Fibroblast of the conjunctiva (primary cell): ENCODE measurements around the gene CTNNA3.

Source experiments
- DNase-seq: peaks from one replicate; pipeline ENCODE4 v3.0.0-alpha.2; 2010; ENCODE audit warnings: low read depth

Gene CTNNA3

GRCh38 chr10:67015225-67015624 is 680.8 kb downstream of the CTNNA3 start:
- DNase-seq = no peak

- no peak for DNase-seq
Measured at GRCh38 chr10:67011981-67012380, 684.0 kb downstream of the CTNNA3 start.

- DNase-seq = no peak
Measured at GRCh38 chr10:67011480-67011879, 684.5 kb downstream of the CTNNA3 start.

GRCh38 chr10:67005981-67006380 is 690.0 kb downstream of the CTNNA3 start:
- no peak for DNase-seq

GRCh38 chr10:67004690-67005089 is 691.3 kb downstream of the CTNNA3 start:
- no peak for DNase-seq

GRCh38 chr10:66999762-67000545 is 696.0 kb downstream of the CTNNA3 start:
- DNase-seq = no peak

- no peak for DNase-seq
Measured at GRCh38 chr10:66996996-66997395, 699.0 kb downstream of the CTNNA3 start.

GRCh38 chr10:66990143-66990830 is 705.7 kb downstream of the CTNNA3 start:
- DNase-seq = no peak

- DNase-seq = no peak
Measured at GRCh38 chr10:66983475-66983818, 712.5 kb downstream of the CTNNA3 start.

- no peak for DNase-seq
Measured at GRCh38 chr10:66982792-66983474, 713.1 kb downstream of the CTNNA3 start.

GRCh38 chr10:66982053-66982420 is 714.0 kb downstream of the CTNNA3 start:
- no peak for DNase-seq

GRCh38 chr10:66981361-66982052 is 714.5 kb downstream of the CTNNA3 start:
- no peak for DNase-seq

- no peak for DNase-seq
Measured at GRCh38 chr10:66980246-66980815, 715.7 kb downstream of the CTNNA3 start.

GRCh38 chr10:66964946-66965345 is 731.0 kb downstream of the CTNNA3 start:
- DNase-seq = no peak

GRCh38 chr10:66958466-66958865 is 737.5 kb downstream of the CTNNA3 start:
- no peak for DNase-seq

GRCh38 chr10:66951896-66952295 is 744.1 kb downstream of the CTNNA3 start:
- no peak for DNase-seq

- no peak for DNase-seq
Measured at GRCh38 chr10:66943590-66943989, 752.4 kb downstream of the CTNNA3 start.

GRCh38 chr10:66942407-66942806 is 753.6 kb downstream of the CTNNA3 start:
- no peak for DNase-seq

- DNase-seq = no peak
Measured at GRCh38 chr10:66941491-66941890, 754.5 kb downstream of the CTNNA3 start.

GRCh38 chr10:66940965-66941364 is 755.0 kb downstream of the CTNNA3 start:
- DNase-seq = no peak

- no peak for DNase-seq
Measured at GRCh38 chr10:66934711-66935110, 761.3 kb downstream of the CTNNA3 start.

- no peak for DNase-seq
Measured at GRCh38 chr10:66931949-66932343, 764.0 kb downstream of the CTNNA3 start.
